ENCODE results near the gene NOS1.
A peak's percentile ranks its signal among the peaks of the same experiment; 100 is the strongest.

The NOS1 gene

DNA sequence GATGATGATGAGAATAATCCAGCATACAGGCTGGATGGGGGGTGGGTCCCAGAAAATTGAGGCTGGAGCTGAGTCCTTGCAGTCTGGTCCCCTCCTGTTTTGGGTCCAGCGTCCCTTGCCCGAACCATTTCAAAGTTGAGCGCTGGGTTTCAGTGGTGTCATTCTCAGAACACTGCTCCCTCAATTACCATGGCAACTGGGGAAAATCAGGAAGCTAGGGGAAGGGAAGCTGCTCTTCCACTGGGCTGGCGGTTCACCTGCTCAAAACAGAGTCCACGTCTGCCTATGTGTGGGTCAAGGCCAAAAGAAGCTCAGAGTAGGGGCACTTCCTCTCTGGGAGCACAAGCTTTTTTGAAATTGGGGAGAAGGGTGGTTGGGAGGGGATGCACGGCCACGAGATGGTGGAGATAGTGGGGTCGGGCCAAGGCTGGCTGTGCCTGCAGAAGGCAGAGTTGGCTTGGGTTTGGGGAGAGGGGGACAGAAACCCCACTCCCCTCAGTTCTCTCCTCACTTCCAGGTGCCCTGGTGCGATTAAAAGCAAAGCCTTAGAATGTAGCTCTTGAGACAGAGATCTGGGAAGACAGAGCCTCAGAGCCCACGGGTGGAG, 1.7 kb upstream of the NOS1 start:
- no peak for DNase-seq

DNA sequence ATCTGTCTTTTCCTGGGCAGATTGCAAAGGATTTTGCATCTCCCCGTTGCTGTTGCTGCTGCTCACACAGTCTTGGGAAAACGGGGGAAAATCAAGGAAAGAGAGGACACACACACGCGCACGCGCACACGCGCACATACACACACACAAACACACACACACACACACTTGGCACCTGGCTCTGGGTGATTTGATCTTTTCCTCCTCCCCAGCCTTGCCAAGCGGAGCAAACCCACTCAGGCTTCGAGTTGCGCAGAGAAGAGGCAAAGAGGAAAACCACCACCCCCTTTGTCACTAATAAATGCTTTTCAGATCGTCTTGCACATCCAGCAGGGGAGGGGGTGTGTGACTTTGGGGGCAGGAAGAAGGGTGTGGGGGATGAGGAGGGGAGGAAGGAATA, 965 bp upstream of the NOS1 start:
- no peak for DNase-seq

DNA sequence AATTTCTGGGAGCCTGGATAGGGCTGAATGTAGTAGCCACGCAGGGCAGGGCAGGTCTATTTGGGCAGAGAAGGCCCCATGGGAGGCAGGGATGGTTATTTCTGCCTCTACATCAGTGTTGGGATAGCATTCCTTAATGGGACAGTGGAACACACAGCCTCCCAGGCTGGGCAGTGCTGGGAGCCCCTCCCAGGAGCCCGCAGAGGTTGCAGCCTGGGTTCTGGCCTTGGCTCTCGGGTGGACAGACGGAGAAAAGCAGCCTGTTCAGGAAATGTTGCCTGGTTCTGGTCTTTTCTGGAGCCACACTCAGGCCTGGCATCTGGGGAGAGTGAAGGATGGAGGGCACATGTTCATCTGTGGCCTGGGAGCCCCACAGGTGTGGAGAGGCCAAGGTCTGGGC, 479 bp upstream of the NOS1 start:
- no peak for DNase-seq

DNA sequence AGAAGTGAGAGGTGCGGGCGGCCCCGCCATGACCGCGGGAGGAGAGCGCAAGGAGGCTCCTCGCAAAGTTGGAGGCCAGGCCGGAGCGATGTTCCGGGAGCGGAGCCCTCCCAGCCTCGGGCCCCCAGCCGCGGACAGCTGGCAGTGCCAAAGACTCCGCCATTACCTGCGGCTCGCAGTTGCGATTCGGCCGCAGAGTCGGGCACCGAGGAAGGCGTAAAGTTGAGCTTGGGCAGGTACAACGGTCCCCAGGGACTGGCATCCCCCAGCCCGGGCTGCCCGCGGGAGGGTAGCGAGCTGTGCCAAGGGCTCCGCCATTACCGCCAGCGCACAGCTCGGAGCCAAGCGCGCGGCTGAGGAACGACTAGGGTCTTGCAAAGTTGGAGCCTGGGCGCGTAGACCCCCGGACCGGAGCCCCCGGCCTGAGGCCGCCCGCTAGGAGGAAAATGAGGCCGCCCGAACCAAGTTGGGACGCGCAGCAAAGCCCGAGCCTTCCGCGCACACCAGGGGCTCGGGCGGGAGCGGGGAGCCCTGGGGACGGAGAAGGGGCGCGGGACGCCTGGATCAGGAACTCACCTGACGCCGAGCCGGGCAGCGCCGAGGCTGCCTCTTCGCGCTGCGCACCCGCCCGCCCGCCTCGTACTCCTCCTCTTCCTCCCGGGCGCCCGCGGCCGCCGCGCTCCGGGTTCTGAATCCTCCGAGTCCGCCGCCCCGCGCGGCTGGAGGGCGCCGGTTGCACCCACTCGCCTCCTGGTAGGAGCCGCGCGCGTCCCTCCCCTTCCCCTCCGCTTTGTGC, 677 bp downstream of the NOS1 start:
- no peak for DNase-seq

DNA sequence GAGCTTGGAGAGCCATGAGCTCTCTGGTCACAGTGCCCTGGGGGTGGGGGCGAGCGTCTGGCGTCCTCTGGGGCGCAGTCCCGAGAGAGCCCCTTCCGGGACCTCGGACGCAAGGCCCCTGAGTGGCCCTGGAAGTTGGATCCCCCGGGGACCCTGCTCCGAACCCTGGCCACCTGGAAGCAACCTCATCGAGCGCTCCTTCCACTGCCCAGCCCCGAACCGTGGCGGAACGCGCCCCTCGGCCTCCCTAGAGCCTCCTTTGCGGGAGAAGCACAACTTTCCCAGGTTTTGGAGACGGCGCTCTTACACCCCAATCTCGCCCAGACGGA, 1.2 kb downstream of the NOS1 start:
- DNase-seq = no peak

DNA sequence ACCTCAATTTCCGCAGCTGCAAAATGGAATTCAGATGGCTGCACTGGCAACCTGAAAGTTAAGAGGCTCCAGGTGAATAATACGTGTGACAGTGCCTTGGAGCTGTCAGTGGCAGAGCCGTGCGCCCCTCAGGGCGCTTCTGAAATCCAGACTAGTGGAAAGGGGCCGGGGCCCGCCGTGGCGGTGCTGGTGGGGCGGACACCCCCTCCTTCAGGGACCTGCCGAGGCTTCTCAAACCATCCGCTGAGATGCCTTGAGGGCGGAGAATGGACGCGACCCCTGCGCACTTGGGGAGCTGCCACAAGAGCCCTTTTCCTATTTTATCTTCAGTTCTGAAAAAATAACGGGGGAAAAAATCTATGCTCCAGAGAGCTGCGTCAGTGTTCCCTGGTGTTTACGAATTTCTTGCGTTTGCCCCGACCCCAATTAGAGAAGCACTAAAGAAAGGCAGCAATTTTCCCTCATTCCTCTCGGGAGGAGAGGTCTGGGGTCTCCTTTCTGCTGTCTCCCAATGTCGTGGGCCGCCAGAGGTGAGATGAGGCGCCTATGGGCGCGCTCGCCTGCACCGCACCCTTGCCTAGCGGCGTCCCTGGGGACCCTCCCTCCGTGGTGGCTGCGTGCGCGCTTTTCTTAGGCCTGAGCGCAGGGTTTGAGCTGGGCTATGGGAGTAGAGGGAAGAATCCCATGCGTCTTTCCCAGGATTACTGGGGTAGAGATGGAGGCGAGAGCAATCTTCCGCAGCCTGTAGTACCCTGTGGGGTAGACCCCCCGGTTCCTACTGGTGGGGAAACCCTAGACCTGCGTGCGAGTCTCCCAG, 2.2 kb downstream of the NOS1 start:
- DNase-seq = no peak

DNA sequence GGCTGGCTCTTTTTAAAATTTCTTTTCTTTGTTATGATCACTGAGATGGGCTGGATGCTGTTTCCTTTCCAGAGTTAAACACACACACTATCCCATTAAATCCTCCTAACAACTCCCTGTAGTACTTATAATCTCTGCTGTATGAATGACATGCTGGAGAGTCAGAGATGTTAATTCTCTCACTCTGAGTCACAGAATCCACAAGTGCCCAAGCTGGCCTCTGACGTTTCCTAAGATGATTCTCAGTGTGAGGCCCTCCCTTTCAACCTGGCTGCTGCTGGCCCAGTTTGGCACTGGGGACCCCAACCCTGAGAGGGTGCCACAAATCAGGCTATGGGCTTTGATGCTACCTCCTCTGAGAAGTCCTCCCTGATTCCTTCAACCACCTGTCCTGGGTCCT, 5.4 kb downstream of the NOS1 start:
- no peak for DNase-seq

DNA sequence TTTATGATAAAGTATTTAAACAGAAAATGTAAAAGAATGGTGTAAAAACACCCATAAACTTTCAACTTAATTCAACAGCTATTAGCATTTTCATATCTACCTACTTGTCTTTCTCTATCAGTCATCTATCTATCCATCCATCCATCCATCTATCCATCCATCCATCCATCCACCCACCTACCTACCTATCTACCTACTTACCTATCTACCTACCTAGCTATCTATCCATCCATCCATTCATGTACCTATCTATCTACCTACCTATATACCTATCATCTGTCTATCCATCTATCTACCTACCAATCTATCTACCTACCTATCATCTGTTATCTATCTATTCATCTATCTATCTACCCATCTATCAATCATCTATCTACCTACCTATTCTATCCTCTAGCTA, 8.5 kb downstream of the NOS1 start:
- DNase-seq = no peak

DNA sequence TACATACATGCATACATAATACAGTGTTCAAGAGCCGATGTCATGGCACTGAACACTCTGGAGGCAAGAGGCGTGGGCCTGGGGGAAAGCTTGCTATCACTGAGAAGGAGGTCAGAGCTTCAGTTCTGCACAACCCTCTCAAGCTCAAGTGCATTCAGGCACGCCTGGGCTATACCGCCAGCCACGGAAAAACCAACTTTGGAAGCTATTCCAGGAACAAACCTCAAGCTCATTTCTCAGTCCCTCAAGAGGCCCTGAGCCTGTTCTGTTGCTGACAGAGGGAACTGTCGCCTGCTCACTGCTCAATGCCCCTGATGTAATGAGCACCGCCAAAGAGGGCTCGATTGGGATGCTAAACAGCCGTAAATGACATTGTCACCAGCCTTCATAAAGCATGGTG, 9.2 kb downstream of the NOS1 start:
- no peak for DNase-seq

DNA sequence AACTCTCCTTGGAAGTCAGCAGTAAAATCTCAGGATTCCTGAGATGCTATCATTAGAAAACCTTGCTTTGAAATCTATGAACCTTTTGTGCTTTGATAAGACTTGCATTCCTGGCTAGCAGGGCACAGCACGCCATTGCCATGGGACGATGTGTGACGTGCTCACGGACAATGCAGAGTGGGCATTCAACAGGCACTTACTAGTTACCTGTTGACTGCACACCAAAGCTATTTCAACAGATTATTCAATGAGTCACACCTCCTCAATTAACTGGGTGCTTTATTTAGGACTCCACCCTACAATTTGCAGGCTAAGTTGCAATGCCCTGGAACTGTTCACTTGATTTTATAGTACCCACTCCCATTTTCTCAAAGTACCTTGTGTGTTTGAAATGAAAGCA, 11.3 kb downstream of the NOS1 start:
- DNase-seq = no peak

DNA sequence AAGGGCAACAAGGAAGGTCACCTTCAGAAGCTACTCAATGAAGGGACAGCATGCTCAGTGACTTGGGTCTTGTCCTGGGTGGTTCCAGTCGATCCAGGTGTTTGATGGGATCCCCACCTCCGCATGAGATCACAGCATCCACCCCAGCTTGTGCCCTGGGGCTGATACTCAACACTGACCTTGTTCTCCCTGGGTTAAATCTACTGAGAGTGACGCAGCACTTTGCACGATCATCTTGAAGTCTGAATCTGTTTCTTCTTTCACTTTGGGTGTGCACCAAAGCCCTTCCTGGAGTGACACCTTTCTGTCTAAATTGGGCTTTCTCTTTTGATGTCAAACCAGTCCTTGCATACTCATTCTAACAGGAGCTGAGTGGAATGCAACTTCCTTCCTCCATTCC, 13.8 kb downstream of the NOS1 start:
- DNase-seq = no peak

DNA sequence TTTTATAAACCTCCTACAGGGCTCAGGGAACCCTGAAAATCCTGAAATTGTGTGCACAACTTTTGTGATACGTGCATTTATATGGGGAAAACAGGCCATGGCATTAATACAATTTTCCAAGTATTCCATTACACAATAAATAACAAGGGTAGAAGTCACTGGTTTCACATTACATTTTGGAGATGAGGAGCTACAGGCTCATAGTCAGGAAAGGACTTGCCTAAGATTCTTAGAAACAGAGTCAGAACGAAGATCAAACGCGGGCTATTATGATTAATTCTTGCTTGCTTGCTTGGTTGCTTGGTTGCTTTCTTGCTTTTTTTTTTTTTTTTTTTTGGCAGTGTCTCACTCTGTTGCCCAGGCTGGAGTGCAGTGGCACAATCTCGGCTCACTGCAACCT, 16.7 kb downstream of the NOS1 start:
- no peak for DNase-seq

DNA sequence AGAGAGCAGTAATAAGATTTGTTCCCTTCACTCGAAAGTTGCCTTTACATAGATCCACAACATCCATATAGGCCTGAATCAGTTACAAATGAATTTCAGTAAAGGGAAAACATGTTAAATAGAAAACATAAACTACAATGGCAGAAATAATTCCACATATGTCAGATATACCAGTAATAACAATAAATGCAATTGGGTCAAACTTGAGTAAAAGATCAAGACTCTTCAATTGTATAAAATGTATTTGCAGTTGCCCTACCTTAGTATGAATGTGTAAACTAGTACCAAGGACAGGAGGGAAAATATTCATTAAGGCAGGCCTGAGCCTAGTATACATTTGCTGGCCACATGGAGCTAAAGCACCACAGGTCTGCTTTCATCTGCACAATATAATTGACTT, 17.6 kb downstream of the NOS1 start:
- DNase-seq = no peak

DNA sequence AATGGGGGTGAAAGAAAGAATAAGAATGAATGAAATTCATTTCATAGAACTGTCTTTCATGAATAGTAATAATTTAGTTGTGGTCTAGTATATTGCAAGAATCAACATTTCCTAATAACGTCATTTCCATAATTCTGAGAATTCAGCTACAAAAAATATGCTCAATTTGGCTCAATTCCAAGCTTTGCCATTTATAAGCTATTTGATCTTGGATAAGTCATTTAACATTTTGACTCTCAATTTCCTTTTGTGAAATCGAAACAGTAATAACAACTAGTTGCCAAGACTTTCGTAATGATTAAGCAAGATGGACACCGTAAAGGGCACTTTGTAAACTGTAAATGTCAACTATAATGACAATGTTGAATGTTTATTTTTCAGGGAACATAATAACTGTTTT, 18.1 kb downstream of the NOS1 start:
- no peak for DNase-seq

DNA sequence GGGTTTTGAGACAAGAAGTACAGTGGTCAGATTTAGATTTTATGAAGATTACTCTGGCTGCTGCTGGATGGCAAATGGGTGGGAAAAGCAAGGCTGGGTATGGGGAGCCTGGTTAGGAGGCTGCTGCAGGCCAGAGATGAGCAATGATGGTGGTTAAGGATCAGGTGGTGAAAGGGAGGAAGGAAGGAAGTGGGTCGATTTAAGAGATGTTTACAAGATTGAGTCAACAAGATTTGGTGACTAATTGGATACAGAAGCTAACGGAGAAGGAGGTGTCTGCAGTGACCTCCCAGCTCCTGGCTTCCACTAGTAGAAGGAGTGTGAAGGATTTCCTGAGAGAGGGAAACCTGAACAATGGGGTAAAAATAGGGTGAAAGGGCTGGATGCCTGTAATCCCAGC, 18.7 kb downstream of the NOS1 start:
- no peak for DNase-seq

DNA sequence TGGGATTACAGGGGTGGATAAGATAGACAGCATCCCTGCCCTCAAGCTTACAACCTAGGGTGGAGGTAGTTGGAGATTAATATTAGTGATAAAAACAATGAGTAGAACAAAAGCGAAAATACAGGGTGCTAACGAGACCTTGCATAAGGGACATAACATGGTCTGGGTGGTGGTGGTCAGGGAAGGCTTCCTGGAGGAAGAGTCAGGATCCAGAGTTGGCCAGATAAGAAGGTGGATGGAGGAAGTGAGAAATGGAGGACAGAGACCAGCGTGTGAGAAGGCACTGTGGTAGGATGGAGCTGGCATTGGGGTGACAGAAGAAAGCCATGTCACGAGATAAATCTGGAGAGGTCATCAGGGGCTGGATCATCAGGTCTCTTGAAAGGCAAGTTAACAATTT, 19.2 kb downstream of the NOS1 start:
- no peak for DNase-seq

DNA sequence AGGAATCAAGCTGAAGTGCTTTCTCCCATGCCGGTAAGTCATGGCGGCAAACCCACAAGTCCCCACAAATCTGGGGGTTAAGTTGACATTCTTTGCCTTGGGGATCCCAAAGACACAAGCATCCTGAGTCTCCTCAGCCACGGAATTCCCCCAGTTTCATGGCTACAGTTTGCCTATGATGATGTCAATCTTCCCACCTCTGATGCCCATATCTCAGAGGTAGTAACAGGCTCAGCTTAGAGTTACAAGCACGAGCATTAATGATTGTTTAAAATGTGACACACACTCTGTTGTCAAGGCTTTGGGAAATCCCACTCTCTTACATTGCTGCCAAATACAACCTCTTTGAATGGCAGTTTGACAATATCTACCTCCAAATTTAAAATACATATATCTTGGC, 22.3 kb downstream of the NOS1 start:
- no peak for DNase-seq

DNA sequence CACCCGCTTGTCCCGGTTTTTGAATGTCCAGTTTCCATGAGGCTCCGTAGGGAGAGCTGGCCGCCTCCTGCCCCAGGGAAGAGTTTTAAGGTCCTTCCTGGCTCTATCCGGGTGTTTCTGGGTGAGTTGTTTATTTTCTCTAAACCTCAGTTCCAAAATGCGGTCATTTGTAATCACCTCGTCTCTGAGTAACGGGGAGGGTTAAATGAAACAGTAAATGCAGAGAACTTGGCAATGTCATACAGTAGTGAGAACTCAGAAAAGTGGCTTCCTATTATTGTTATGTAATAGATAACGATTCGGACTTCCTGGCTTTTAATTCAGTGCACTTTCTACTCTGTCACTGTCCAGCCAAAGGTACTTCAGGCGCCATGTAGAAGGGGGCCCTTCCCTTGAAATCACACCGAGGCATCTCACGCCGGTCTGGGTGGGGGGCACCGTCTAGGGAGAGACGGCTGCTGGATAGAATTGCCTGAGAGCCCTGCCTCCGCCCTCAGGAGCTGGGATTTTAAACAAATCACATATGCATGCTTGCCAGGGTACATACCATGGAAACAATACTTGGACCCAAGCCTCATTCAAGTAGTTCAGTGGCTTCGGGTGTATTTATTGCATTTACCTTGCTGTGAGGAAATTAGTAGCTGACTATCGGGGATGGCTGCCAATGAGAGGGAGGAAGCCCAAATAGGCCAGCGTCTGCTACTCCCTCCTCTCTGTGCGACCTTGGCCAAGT, 26.4 kb downstream of the NOS1 start:
- no peak for DNase-seq

DNA sequence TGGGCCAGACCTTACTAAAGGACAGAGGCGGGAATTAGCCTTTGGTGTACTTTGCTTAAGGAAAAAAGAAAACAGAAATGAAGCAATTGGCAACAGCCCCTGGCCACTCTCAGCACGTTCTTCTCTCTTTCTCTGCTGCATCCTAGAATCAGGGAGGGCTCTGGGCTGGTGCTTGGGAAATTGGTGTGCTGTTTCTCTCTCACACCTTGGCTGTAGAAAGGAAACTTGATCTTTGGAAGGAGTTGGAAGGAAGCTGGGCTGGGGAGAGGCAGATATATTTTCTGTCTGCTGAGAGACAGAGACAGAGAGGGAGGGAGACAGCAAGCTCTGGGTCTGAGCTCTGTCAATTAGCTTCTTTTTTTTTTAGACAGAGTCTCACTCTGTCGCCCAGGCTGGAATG, 27.4 kb downstream of the NOS1 start:
- no peak for DNase-seq

DNA sequence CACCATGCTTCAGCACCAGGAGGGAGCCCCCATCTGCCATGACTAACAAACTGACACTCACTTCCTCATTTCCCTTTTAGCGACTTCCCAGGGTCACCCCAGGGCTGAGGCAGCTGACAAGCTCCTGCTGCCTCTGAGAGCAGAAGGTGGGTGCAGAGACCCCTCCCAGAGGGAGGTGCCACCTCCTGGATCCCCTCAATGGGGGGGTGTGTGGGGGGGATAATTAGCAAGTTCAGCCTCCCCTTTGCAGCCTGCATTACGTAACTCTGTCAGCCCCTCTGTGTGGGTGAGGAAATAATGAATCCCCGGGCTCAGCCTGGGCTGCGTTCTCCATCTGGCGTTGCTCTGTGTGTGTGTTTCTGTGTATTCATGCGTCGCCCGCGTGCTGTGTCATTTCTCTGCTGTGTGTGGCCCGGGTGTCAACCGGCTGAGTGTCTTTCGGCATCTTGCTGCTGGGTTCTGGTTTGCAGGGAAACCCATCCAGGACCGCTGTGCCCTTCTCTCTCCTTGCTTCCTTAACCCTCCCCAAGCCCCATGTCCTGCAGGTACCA, 28.0 kb downstream of the NOS1 start:
- DNase-seq = peak in 1 of 2 donors; percentile 4

DNA sequence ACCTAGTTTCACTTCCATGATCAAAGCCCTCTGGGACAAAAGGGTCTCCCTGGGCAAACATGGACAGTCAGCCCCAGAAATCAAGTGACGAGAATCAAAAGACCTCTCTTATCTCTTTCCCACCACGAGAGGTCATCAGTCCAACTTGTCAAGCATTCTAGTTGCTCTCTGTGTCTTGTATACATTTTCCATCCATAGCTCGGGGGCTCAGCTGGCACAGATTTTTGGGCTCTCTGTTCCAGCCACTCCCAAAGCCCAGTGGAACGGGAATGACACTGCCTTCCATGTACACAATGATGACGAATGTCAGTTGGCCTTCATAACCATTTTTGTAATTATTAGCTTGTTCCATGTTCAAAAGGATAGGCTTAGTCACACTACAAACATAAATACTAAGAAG, 29.7 kb downstream of the NOS1 start:
- no peak for DNase-seq

DNA sequence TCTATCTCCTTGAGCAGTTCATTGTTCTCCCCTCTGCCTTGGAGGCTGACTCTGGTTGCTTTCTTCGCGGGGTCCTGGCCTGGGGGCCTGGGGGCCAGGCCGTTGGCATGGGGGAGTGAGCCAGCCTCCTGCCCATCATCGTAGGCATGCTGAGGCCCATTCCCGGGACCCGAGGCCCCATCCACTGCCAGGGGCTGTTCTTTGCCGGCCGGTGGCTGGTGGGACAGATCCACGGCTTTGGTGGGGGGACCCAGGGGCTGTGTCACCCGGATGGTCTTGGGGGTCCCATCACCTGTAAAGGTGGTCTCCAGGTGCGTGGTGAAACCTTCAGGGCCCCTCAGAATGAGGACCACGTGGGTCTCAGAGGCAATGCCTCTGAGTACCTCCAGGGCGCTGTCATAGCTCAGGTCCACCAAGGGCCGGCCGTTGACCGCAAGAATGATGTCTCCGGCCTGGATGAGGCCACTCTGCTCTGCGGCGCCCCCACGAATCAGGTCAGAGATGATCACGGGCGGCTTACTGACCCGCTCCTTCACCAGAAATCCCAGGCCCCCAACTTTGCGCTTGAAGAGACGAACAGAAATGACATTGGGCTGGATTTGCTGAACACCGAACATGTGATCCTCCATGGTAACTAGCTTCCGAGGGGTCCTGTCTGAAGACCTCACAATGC, 30.8 kb downstream of the NOS1 start:
- DNase-seq = no peak

DNA sequence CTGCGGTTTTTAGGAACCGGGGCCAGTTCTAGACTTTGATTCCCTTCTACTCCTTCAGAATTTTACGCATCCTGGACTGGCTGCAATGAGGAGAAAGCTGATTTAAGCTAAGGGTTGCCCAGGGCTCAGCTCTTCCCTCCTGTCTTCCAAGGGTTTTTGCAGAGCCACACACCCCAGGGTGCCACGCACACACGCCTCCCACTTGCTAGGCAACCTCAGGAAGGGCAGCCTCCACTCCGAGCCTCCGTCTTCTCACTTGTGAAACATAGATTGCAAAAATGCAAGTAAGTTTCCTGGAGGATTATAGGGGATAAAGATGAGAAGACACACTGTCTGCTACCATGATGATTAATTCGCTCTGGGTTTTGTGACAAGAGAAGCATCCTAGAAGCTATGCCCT, 31.7 kb downstream of the NOS1 start:
- no peak for DNase-seq
